Keratinocyte (primary cell): ENCODE data around the gene SLC22A1. TPM values are rescaled to one million over a fixed set of nuclear protein-coding genes. Genes with fewer than 3 reads are reported as not detected.

ENCODE experiments used
- DNase-seq: peaks from one replicate; pipeline ENCODE4 v3.0.0-alpha.2; 2011; ENCODE audit warnings: low read depth, missing footprints, low spot score
- FAIRE-seq: peaks from 2 replicates; lab custom pipeline; 2011; peaks lifted over from hg19 to GRCh38; lab: Jason Lieb, UNC
- H2AFZ ChIP-seq: 2 replicates; pipeline ENCODE4 v1.6.0; 2012; ENCODE audit warnings: low read length, control low read depth, inconsistent platforms; ENCODE audit not compliant: control insufficient read depth
- H3K27ac ChIP-seq: 2 replicates; pipeline ENCODE4 v1.5.1; 2011; ENCODE audit warnings: low read length; ENCODE audit not compliant: control insufficient read depth, insufficient read depth
- H3K27me3 ChIP-seq: 3 replicates; pipeline ENCODE4 v1.6.0; 2011; ENCODE audit warnings: low read length; ENCODE audit not compliant: control insufficient read depth, insufficient read depth; ENCODE audit errors: extremely low read depth
- H3K36me3 ChIP-seq, 2 experiments: 2 replicates in 1 of 2; 3 replicates in 1 of 2; pipeline ENCODE4 v1.5.1; 2011; ENCODE audit warnings: low read length in 2 of 2, mild to moderate bottlenecking in 1 of 2; ENCODE audit not compliant: control insufficient read depth in 2 of 2, insufficient read depth in 2 of 2; ENCODE audit errors: extremely low read depth in 1 of 2
- H3K4me1 ChIP-seq: 3 replicates; pipeline ENCODE4 v1.5.1; 2011; ENCODE audit warnings: low read length; ENCODE audit not compliant: control insufficient read depth, insufficient read depth; ENCODE audit errors: extremely low read depth
- H3K4me2 ChIP-seq: 3 replicates; pipeline ENCODE4 v1.6.0; 2011; ENCODE audit warnings: low read depth, low read length; ENCODE audit not compliant: control insufficient read depth, insufficient read depth; ENCODE audit errors: extremely low read depth
- H3K4me3 ChIP-seq, 3 experiments: fragments of 200-600 bp in 1 of 3; sonication (generic) in 1 of 3; 2 replicates in 2 of 3; 3 replicates in 1 of 3; pipeline ENCODE4 v1.5.1; 2011 to 2016; ENCODE audit warnings: low read length in 3 of 3, mild to moderate bottlenecking in 3 of 3, control low read depth in 2 of 3, inconsistent platforms in 1 of 3, low read depth in 1 of 3, mixed read lengths in 1 of 3, mixed run types in 1 of 3, moderate library complexity in 1 of 3; ENCODE audit not compliant: control insufficient read depth in 2 of 3, insufficient read depth in 2 of 3; ENCODE audit errors: extremely low read depth in 1 of 3
- H3K79me2 ChIP-seq: 2 replicates; pipeline ENCODE4 v1.6.0; 2012; ENCODE audit warnings: low read length; ENCODE audit not compliant: control insufficient read depth, insufficient read depth
- H3K9ac ChIP-seq: 3 replicates; pipeline ENCODE4 v1.6.0; 2011; ENCODE audit warnings: low read length; ENCODE audit not compliant: control insufficient read depth, insufficient read depth; ENCODE audit errors: extremely low read depth
- H3K9me1 ChIP-seq: 3 replicates; pipeline ENCODE4 v1.6.0; 2011; ENCODE audit warnings: low read length; ENCODE audit not compliant: control insufficient read depth, insufficient read depth; ENCODE audit errors: extremely low read depth
- H3K9me3 ChIP-seq: 2 replicates; pipeline ENCODE4 v1.5.1; 2012; ENCODE audit warnings: low read depth, low read length; ENCODE audit not compliant: control insufficient read depth
- H4K20me1 ChIP-seq: 3 replicates; pipeline ENCODE4 v1.6.0; 2011; ENCODE audit warnings: low read length; ENCODE audit not compliant: control insufficient read depth, insufficient read depth; ENCODE audit errors: extremely low read depth
- EZH2 ChIP-seq: IDR thresholded peaks from one replicate; pipeline ENCODE4 v1.6.1; 2012; ENCODE audit warnings: inconsistent platforms, mild to moderate bottlenecking, low read length, moderate library complexity
- dilution Hi-C: fragments of 300-500 bp; cut with MboI; formaldehyde crosslinking; loops from one replicate; pipeline ENCODE4 v1.7.0; 2020; ENCODE audit warnings: low sequenced_read_pairs; ENCODE audit not compliant: extremely low pct_ligation_motif_present
- polyA plus RNA-seq, 5 experiments: library from polyadenylated mRNA; depleted of rRNA in 3 of 5; stranded (reverse) in 3 of 5; stranded (forward) in 1 of 5; unstranded in 1 of 5; fragments of >200 nt; gene quantifications; 1 replicate in 1 of 5; 2 replicates in 3 of 5; 3 replicates in 1 of 5; pipeline versions ENCODE4 v1.2.1 to v1.2.3, GENCODE V29; 2011 to 2012; ENCODE audit warnings: missing spikeins in 2 of 5, low read depth in 1 of 5, low replicate concordance in 1 of 5
- small RNA-seq, 3 experiments: library from RNA; depleted of rRNA; stranded (forward); fragments of <200 nt; gene quantifications; one replicate each; pipeline ENCODE3, GENCODE V24; 2012; ENCODE audit warnings: low read depth in 3 of 3, low replicate concordance in 1 of 3; ENCODE audit not compliant: insufficient read length in 3 of 3
- TF ChIP-seq, protein P1 (sequence below), 3 experiments: IDR thresholded peaks in 1 of 3; conservative IDR thresholded peaks in 1 of 3; optimal IDR thresholded peaks in 1 of 3; 2 replicates in 2 of 3; 3 replicates in 1 of 3; pipeline versions ENCODE3 to v1.5.1; 2011; ENCODE audit warnings: low read length in 3 of 3, mild to moderate bottlenecking in 3 of 3, moderate library complexity in 2 of 3, control low read depth in 1 of 3, inconsistent platforms in 1 of 3; ENCODE audit not compliant: insufficient read depth in 2 of 3; ENCODE audit errors: extremely low read depth in 1 of 3

Gene SLC22A1
- polyA plus RNA-seq, 1 donor (not counting 4 experiments of a cell fraction or from before 2014, with no cell fraction given), result 0.76 TPM

DNA sequence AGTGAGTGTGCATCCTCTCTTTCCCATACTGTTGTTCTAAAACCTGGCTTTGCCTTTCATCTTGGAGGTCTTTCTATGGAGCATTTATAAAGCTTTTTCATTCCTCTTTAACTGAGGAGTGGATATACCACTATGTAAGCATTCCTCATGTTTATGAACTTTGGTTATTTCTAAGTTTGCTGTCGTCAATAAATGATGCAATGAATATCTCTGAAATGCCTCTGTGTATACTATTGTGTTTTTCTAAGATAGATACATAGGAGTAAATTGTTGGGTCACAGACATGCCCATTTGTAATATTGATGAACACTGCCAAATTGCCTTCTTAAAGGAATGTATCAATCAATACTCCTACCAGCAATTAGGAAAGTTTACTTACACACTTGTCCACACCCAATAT lies 83.1 kb downstream of the SLC22A1 start:
- H3K4me3 ChIP-seq, result no peak overlapping the region
- FAIRE-seq, result no peak
- H3K79me2 ChIP-seq, result no peaks in the 10 kb centered on the region
- H3K9me3 ChIP-seq, result no peaks in the 10 kb centered on the region
- no peaks in the 10 kb centered on the region for H3K27me3 ChIP-seq
- no peak for DNase-seq
- H3K4me1 ChIP-seq, result no peaks in the 10 kb centered on the region
- H3K9me1 ChIP-seq, result no peaks in the 10 kb centered on the region
- H2AFZ ChIP-seq, result no peak overlapping the region
- H3K4me2 ChIP-seq, result no peak overlapping the region
- dilution Hi-C loops, result no loop called here
- H4K20me1 ChIP-seq, result no peaks in the 10 kb centered on the region
- H3K36me3 ChIP-seq, result no peaks in the 10 kb centered on the region
- no peak for TF ChIP-seq EZH2
- TF ChIP-seq, protein P1, sequence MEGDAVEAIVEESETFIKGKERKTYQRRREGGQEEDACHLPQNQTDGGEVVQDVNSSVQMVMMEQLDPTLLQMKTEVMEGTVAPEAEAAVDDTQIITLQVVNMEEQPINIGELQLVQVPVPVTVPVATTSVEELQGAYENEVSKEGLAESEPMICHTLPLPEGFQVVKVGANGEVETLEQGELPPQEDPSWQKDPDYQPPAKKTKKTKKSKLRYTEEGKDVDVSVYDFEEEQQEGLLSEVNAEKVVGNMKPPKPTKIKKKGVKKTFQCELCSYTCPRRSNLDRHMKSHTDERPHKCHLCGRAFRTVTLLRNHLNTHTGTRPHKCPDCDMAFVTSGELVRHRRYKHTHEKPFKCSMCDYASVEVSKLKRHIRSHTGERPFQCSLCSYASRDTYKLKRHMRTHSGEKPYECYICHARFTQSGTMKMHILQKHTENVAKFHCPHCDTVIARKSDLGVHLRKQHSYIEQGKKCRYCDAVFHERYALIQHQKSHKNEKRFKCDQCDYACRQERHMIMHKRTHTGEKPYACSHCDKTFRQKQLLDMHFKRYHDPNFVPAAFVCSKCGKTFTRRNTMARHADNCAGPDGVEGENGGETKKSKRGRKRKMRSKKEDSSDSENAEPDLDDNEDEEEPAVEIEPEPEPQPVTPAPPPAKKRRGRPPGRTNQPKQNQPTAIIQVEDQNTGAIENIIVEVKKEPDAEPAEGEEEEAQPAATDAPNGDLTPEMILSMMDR (optimal IDR thresholded peaks at IDR 0.05 in 1 of 3, IDR thresholded peaks at IDR 0.05 in 1 of 3, conservative IDR thresholded peaks at IDR 0.05 in 1 of 3; ENCODE audit: extremely low read depth in 1 of 3, insufficient read depth in 2 of 3, low read length in 3 of 3), result no peak
- H3K9ac ChIP-seq, result no peak overlapping the region
- H3K27ac ChIP-seq, result no peak overlapping the region

GRCh38 chr6:160207618-160208017 lies 86.0 kb downstream of the SLC22A1 start:
- Histone ChIP-seq H3K36me3 (no peaks in the 10 kb centered on the region), H3K4me2 (no peak overlapping the region), H2AFZ (no peak overlapping the region), H3K79me2 (no peaks in the 10 kb centered on the region), H3K9me3 (no peaks in the 10 kb centered on the region), H3K9me1 (no peaks in the 10 kb centered on the region), H3K27me3 (no peaks in the 10 kb centered on the region), H3K4me3 (no peak overlapping the region), H3K9ac (no peak overlapping the region), H3K27ac (no peak overlapping the region), H4K20me1 (no peaks in the 10 kb centered on the region), H3K4me1 (no peaks in the 10 kb centered on the region)
- TF ChIP-seq EZH2, result no peak
- TF ChIP-seq, protein P1 (optimal IDR thresholded peaks at IDR 0.05 in 1 of 3, IDR thresholded peaks at IDR 0.05 in 1 of 3, conservative IDR thresholded peaks at IDR 0.05 in 1 of 3; ENCODE audit: extremely low read depth in 1 of 3, insufficient read depth in 2 of 3, low read length in 3 of 3), result no peak
- dilution Hi-C loops, result no loop called here
- DNase-seq (no peak), FAIRE-seq (no peak)

Small RNA genes within 50 kb of the gene (small RNA-seq; reads per million reads assigned to genes)
- gene AL645733.1, result 0 reads per million in 3 experiments

Other genes with a start within 250 kb of the SLC22A1 start
- gene MAS1, start 230.8 kb upstream of the SLC22A1 start, polyA plus RNA-seq, result not detected in 3 replicates
- gene IGF2R, start 152.7 kb upstream of the SLC22A1 start, polyA plus RNA-seq, result 25.3 to 40.9 TPM (median 39.7 TPM) in 3 replicates
- gene SLC22A2, start 137.0 kb downstream of the SLC22A1 start, polyA plus RNA-seq, result not detected in 3 replicates
- 1.8 to 3.1 TPM (median 1.9 TPM) in 3 replicates for gene SLC22A3, start 226.6 kb downstream of the SLC22A1 start, polyA plus RNA-seq